Measurements from ENCODE around the gene ARHGEF26.

DNA sequence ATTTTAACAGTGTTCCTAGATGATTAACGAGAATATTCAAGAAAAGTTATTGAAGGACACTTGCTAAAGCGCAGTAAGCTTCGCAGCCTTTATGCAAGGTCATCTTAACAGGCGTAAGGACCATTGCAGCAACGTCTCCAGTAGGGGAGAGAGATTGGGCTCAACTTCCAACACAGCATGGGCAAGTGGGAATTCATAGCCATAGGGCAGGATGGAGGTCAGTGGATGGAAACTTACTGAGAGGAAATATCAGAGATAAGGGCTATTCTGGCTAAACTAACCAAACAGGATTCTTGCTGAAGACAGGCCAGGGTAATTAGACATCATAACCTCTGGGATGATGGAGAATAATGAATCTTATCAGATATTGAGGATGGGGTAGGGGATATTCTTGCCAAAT is 120.3 kb downstream of the ARHGEF26 start:
- TF ChIP-seq POLR2A (IDR thresholded peaks at IDR 0.05; ENCODE audit: low read length) (no peak), GATA1 (IDR thresholded peaks at IDR 0.05; ENCODE audit: low read depth, low read length) (no peak)
